ENCODE results near the gene GUCA1A. TPM values are rescaled to one million over a fixed set of nuclear protein-coding genes. Genes with fewer than 3 reads are reported as not detected.

Gene GUCA1A
- total RNA-seq, 1 experiment from 2014 or later: not detected

DNA sequence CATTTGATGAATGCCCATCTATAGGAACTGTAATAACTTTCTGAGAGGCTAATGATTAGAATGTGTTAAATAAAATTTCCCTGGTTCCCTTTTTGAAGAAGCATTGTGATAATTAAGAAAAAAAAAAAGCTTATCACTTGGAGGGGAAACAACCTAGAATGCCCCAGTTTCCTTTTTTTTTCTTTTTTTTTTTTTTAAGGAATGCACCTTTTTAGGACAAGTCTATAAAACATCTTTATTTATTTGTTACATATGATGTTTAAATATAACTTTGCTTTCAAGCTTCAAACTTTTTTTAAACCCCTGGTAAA lies 51.8 kb downstream of the GUCA1A start:
- Histone ChIP-seq H3K4me1 (ENCODE audit: control insufficient read depth, insufficient read depth, low read length) (peaks cover 87% of the 10 kb centered on the region), H3K4me3 (ENCODE audit: low read depth in 2 of 2, low read length in 2 of 2) (no peak overlapping the region; a peak in 1 of 4 replicates), H3K27me3 (ENCODE audit: control insufficient read depth, insufficient read depth, low read length) (no peaks in the 10 kb centered on the region), H3K36me3 (ENCODE audit: control insufficient read depth, insufficient read depth, low read length) (no peaks in the 10 kb centered on the region), H3K9me3 (ENCODE audit: control insufficient read depth, insufficient read depth, low read depth, low read length) (no peaks in the 10 kb centered on the region), H3K27ac (ENCODE audit: low read length) (peak overlapping the region; percentile 100)
- BruUV-seq (replicated peaks): TSS peak; percentile 97
- TF ChIP-seq, protein P1, sequence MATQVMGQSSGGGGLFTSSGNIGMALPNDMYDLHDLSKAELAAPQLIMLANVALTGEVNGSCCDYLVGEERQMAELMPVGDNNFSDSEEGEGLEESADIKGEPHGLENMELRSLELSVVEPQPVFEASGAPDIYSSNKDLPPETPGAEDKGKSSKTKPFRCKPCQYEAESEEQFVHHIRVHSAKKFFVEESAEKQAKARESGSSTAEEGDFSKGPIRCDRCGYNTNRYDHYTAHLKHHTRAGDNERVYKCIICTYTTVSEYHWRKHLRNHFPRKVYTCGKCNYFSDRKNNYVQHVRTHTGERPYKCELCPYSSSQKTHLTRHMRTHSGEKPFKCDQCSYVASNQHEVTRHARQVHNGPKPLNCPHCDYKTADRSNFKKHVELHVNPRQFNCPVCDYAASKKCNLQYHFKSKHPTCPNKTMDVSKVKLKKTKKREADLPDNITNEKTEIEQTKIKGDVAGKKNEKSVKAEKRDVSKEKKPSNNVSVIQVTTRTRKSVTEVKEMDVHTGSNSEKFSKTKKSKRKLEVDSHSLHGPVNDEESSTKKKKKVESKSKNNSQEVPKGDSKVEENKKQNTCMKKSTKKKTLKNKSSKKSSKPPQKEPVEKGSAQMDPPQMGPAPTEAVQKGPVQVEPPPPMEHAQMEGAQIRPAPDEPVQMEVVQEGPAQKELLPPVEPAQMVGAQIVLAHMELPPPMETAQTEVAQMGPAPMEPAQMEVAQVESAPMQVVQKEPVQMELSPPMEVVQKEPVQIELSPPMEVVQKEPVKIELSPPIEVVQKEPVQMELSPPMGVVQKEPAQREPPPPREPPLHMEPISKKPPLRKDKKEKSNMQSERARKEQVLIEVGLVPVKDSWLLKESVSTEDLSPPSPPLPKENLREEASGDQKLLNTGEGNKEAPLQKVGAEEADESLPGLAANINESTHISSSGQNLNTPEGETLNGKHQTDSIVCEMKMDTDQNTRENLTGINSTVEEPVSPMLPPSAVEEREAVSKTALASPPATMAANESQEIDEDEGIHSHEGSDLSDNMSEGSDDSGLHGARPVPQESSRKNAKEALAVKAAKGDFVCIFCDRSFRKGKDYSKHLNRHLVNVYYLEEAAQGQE (IDR thresholded peaks at IDR 0.05; ENCODE audit: insufficient read depth in 1 of 2, low read depth in 2 of 2, low read length in 1 of 2): no peak
- TF ChIP-seq, protein P2, sequence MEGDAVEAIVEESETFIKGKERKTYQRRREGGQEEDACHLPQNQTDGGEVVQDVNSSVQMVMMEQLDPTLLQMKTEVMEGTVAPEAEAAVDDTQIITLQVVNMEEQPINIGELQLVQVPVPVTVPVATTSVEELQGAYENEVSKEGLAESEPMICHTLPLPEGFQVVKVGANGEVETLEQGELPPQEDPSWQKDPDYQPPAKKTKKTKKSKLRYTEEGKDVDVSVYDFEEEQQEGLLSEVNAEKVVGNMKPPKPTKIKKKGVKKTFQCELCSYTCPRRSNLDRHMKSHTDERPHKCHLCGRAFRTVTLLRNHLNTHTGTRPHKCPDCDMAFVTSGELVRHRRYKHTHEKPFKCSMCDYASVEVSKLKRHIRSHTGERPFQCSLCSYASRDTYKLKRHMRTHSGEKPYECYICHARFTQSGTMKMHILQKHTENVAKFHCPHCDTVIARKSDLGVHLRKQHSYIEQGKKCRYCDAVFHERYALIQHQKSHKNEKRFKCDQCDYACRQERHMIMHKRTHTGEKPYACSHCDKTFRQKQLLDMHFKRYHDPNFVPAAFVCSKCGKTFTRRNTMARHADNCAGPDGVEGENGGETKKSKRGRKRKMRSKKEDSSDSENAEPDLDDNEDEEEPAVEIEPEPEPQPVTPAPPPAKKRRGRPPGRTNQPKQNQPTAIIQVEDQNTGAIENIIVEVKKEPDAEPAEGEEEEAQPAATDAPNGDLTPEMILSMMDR (IDR thresholded peaks at IDR 0.05): no peak
- TF ChIP-seq SIN3A (IDR thresholded peaks at IDR 0.05; ENCODE audit: borderline replicate concordance, insufficient read depth, low read depth, low read length) (no peak), TCF7L2 (IDR thresholded peaks at IDR 0.05; ENCODE audit: low read depth, low read length) (0 out of 2 replicates have a peak, but pooled peaks have one; percentile 8), POLR2AphosphoS5 (IDR thresholded peaks at IDR 0.05; ENCODE audit: low read depth, low read length) (no peak)
- no peak for ATAC-seq
- ChIA-PET POLR2A (interaction anchor here (0.6 to 0.7 kb wide), 3 partner anchors 96 to 225 kb away, joined by 3 to 4 read pairs (median 3); no protein-coding TSS in a partner anchor), CTCF (interaction anchor here (0.6 kb wide), 1 partner anchor 46 kb away, joined by 12 read pairs; no protein-coding TSS in a partner anchor)
- intact Hi-C loops (cut with micrococcal nuclease; ENCODE audit: unreplicated experiment): no loop called here
- DNase-seq (ENCODE audit: low read depth, low spot score): no peak
- in situ Hi-C loops (cut with HindIII; ENCODE audit: low pct_unique_long_range_greater_than_20kb, low sequenced_read_pairs): no loop called here

DNA sequence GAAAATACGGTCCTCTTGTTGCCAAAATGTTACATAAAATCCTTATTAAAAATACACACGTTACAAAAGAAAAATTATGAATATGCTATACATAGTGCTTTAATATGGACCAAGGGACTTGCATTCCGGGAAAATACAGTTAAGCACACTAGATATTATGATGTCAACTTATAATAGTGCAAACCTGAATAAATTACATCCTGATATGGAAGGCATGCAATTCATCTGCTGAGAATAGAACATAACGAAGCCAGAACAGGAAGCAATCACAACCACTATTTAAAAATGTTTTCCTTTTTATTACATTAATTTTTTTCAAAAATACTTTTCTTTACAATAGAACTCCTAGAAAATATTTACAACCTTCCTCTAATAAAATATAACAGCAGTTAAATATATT lies 52.3 kb downstream of the GUCA1A start:
- H3K27me3 ChIP-seq (ENCODE audit: control insufficient read depth, insufficient read depth, low read length): no peaks in the 10 kb centered on the region
- POLR2A ChIA-PET: interaction anchor here (0.6 to 0.7 kb wide), 2 partner anchors 97 to 225 kb away, joined by 3 read pairs; no protein-coding TSS in a partner anchor
- CTCF ChIA-PET: interaction anchor here (0.6 kb wide), 2 partner anchors 35 to 45 kb away, joined by 3 to 12 read pairs; no protein-coding TSS in a partner anchor
- TF ChIP-seq TCF7L2 (IDR thresholded peaks at IDR 0.05; ENCODE audit: low read depth, low read length) (no peak), POLR2AphosphoS5 (IDR thresholded peaks at IDR 0.05; ENCODE audit: low read depth, low read length) (no peak), SIN3A (IDR thresholded peaks at IDR 0.05; ENCODE audit: borderline replicate concordance, insufficient read depth, low read depth, low read length) (no peak)
- TF ChIP-seq, protein P1 (IDR thresholded peaks at IDR 0.05; ENCODE audit: insufficient read depth in 1 of 2, low read depth in 2 of 2, low read length in 1 of 2): no peak
- TF ChIP-seq, protein P2 (IDR thresholded peaks at IDR 0.05): no peak
- peaks cover 87% of the 10 kb centered on the region for H3K4me1 ChIP-seq (ENCODE audit: control insufficient read depth, insufficient read depth, low read length)
- H3K9me3 ChIP-seq (ENCODE audit: control insufficient read depth, insufficient read depth, low read depth, low read length): no peaks in the 10 kb centered on the region
- no peak overlapping the region for H3K4me3 ChIP-seq (ENCODE audit: low read depth in 2 of 2, low read length in 2 of 2)
- in situ Hi-C loops (cut with HindIII; ENCODE audit: low pct_unique_long_range_greater_than_20kb, low sequenced_read_pairs): no loop called here
- ATAC-seq (no peak), DNase-seq (ENCODE audit: low read depth, low spot score) (no peak)
- BruUV-seq (replicated peaks): no TSS peak
- H3K27ac ChIP-seq (ENCODE audit: low read length): peak overlapping the region; percentile 100
- H3K36me3 ChIP-seq (ENCODE audit: control insufficient read depth, insufficient read depth, low read length): no peaks in the 10 kb centered on the region
- intact Hi-C loops (cut with micrococcal nuclease; ENCODE audit: unreplicated experiment): no loop called here

Measured in Panc1 (cell line).